ENCODE measurements around the gene CDC42EP2.

DNA sequence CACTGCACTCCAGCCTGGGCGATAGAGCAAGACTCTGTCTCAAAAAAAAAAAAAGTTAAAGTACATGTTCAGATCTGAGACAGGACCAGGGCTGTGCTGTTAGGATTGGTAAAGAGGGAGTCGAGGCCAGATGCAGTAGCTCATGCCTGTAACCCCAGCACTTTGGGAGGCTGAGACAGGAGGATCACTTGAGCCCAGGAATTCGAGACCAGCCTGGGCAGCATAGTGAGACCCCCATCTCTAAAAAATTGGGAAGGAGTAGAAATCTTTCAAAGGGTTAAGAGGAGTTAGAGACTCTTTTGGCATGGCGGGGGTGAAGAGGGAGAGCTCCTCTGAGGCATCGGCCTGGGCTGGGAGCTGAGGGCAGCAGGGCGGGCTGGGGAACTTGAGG lies 56.0 kb downstream of the CDC42EP2 start:
- no peak for TF ChIP-seq POLR2A (IDR thresholded peaks at IDR 0.05)
- TF ChIP-seq, protein P1, sequence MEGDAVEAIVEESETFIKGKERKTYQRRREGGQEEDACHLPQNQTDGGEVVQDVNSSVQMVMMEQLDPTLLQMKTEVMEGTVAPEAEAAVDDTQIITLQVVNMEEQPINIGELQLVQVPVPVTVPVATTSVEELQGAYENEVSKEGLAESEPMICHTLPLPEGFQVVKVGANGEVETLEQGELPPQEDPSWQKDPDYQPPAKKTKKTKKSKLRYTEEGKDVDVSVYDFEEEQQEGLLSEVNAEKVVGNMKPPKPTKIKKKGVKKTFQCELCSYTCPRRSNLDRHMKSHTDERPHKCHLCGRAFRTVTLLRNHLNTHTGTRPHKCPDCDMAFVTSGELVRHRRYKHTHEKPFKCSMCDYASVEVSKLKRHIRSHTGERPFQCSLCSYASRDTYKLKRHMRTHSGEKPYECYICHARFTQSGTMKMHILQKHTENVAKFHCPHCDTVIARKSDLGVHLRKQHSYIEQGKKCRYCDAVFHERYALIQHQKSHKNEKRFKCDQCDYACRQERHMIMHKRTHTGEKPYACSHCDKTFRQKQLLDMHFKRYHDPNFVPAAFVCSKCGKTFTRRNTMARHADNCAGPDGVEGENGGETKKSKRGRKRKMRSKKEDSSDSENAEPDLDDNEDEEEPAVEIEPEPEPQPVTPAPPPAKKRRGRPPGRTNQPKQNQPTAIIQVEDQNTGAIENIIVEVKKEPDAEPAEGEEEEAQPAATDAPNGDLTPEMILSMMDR (IDR thresholded peaks at IDR 0.05): no peak

Data from gastroesophageal sphincter (tissue), 3 donors.